ENCODE measurements around the gene GADD45B.

- TF ChIP-seq POLR2A (IDR thresholded peaks at IDR 0.05; ENCODE audit: low read depth, low read length) (no peak; the same call in 1 of the 2 replicates), TAF1 (IDR thresholded peaks at IDR 0.05; ENCODE audit: borderline replicate concordance, low read depth, low read length) (no peak)
These were observed 34.7 kb upstream of the GADD45B start for GRCh38 chr19:2441096-2441752.

Data from GM12892 (cell line).